WI38 (cell line): ENCODE measurements around the gene MYO1D.

Experiments used
- H3K4me3 ChIP-seq: 2 replicates; pipeline ENCODE4 v1.5.1; 2011; ENCODE audit warnings: low read depth, mild to moderate bottlenecking, control low read depth, low read length
- TF ChIP-seq, protein P1 (sequence below): IDR thresholded peaks from 2 replicates; pipeline ENCODE4 v1.5.1; 2012; ENCODE audit warnings: low read depth, mild to moderate bottlenecking, control low read depth, low read length

The MYO1D gene

DNA sequence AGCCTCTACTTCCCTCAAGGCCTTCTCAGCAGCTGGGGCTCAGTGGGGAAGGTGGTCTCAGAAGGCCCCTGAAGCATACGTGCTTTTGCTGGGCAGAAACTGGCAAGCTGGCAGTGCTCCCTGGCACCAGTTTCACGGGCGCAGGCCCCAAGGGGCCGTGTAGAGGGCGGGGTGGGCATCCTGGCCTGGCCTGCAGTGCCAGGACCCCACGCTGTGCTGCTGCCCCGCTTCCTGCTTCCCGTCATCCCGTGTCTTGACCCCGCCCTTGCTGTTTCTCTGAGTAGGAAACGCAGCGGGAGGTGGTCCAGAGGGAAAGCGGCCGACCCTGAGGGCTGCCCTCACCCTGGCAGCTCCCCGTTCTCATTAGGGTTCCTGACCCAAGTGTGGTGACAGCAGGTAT lies 383.4 kb downstream of the MYO1D start:
- TF ChIP-seq, protein P1, sequence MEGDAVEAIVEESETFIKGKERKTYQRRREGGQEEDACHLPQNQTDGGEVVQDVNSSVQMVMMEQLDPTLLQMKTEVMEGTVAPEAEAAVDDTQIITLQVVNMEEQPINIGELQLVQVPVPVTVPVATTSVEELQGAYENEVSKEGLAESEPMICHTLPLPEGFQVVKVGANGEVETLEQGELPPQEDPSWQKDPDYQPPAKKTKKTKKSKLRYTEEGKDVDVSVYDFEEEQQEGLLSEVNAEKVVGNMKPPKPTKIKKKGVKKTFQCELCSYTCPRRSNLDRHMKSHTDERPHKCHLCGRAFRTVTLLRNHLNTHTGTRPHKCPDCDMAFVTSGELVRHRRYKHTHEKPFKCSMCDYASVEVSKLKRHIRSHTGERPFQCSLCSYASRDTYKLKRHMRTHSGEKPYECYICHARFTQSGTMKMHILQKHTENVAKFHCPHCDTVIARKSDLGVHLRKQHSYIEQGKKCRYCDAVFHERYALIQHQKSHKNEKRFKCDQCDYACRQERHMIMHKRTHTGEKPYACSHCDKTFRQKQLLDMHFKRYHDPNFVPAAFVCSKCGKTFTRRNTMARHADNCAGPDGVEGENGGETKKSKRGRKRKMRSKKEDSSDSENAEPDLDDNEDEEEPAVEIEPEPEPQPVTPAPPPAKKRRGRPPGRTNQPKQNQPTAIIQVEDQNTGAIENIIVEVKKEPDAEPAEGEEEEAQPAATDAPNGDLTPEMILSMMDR, result no peak
- no peak overlapping the region for H3K4me3 ChIP-seq

DNA sequence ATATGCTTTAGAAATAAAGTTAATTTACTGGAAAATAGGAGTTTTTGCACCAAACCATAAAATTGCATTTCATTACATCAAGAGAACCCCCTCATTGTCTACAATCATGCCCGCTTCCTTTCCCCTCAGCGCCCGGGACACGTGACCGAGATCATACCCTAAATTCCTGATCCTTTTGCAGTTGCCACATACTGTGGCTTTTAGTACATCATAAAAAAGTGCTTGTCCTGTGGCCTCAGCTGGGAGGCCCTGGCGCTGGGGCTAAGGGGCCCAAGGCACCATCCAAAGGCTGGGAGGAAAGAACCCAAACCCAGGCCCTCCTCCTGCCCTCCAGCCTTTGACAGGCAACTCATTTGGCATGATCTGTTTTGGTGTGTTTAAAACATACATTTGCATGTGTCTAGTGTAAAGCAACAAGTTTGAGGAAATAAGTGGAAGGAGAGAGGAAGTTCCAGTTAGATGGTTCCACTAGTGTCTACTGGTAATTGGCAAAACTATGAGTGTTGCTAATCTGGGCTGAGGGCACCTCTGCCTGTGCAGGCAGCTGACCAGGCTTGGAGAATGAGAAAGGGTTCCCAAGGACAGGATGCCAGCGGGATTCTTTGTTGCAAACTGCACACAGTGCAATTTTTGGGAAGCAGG lies 384.2 kb downstream of the MYO1D start:
- TF ChIP-seq, protein P1, result no peak

DNA sequence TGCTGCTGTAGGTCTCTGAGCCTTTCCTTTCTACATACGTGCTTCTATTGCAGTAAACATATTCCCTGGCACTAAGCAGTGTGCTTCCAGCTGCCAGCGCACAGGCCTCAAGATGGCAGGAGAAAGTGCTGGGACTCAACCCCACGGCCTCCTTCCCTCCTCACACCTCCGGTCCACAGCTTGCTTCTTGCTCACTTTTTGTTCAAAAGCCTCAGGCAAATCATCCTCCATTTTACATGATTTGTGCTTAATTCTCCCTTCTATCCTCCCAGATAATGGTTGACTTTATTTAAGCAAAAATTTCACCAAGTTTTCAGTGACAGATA lies 384.7 kb downstream of the MYO1D start:
- TF ChIP-seq, protein P1, result no peak

More for the DNA sequence above, 384.2 kb downstream of the MYO1D start:
- H3K4me3 ChIP-seq, result no peak overlapping the region

DNA sequence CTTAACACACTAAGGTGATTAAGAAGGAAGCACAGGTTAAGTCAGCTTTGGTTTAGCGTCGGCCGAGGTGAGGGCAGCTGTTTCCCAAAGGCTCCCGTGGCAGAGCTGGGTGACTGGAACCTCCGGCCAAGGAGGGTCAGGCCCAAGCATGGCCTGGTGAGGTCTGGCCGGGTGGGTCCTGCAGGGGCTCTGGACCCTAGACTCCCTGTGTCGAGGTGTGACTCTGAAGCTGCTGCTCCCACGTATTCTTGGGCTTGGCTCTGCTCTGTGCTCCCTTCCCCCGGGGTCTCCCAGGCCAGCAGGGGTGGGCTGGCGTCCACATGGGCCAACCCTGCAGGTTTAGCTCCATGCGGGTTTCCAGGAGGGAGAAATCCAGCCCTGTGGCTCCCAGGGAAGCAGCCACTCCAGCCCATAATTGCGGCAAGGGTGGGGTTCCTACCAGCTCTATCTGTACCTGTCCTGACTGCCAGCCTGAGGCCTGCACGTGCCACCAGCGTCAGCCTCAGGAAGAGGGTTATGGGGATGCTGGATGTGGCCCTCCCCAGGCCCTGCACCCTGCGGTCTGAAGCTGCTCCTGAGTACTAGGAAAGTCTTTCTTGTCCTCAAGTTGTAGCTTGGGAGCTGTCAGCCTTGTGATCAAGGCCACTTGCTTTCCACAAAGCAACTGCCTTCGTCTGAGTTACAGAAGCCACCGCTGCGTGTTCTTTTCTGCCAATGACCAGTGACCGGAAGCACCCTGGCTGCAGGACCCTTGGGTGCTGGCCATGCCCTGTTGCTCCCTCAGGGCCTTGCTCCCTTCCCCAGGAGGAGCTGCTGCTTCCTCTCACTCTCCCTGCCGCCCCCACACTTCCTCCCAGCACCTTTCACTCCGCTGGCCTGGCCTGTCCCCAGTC lies 385.3 kb downstream of the MYO1D start:
- TF ChIP-seq, protein P1, result no peak
- no peak overlapping the region for H3K4me3 ChIP-seq

More for the DNA sequence above, 384.7 kb downstream of the MYO1D start:
- H3K4me3 ChIP-seq, result no peak overlapping the region

DNA sequence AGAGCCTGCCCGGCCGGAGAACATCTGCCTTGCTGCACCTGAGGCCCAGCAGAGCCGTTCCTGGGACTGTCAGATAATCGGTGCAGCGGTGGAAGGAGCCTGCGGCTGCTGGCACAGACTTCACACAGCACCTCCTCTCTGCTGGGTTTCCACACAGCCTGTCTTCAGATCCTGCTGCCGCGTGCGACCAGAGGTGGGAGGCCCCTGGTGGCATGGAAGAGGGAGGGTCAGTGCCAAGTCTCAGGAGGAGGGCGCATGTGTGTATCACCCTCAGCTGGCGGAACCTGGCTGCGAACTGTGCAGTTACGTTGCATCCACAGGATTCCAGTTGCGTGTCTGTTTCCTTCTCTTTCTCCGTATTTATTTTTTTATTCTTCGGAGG lies 386.8 kb downstream of the MYO1D start:
- TF ChIP-seq, protein P1, result no peak
- no peak overlapping the region for H3K4me3 ChIP-seq

DNA sequence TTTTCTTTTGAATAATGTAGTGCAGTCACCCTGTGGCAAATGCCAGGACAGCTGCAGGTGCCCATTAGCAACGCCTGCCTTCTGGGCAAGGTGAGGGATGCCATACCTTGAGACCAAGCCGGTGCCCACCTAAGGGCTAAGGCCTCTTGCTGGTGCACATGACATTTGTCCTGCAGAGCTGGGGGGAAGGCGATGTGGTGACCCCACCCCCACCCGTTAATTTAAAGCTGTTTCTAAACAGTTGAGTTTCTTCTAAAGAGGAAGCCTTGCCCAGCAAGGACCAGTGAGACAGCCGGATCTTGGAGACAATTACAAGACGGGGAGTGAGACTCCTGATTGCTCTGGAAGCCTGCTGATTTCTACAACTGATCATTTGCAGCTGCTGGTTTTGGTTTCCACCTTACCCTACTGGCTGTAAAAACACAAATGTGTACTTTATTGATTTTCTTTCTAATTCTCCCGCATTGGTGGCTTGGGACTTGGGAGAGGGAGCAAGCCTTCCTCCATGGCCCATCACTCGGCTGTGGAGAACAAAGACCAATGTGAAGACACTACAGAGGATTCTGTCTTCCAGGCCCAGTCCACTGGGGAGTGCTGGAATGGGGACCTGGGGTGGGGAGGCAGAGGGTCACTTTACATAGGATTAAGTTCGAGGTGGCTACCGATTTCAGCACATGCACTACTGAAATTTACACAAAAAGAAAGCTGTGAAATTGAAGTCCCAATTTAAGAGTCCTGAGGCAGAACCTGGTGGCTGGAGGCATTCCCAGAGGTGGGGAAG lies 387.4 kb downstream of the MYO1D start:
- no peak overlapping the region for H3K4me3 ChIP-seq
- TF ChIP-seq, protein P1, result no peak
